NK-92 (cell line): Measurements from ENCODE around the gene NCOR2.

Experiments used
- DNase-seq: peaks from one replicate; lab custom pipeline; 2025; ENCODE audit not compliant: unreplicated experiment; lab: John Stamatoyannopoulos, UW

NCOR2 gene

DNA sequence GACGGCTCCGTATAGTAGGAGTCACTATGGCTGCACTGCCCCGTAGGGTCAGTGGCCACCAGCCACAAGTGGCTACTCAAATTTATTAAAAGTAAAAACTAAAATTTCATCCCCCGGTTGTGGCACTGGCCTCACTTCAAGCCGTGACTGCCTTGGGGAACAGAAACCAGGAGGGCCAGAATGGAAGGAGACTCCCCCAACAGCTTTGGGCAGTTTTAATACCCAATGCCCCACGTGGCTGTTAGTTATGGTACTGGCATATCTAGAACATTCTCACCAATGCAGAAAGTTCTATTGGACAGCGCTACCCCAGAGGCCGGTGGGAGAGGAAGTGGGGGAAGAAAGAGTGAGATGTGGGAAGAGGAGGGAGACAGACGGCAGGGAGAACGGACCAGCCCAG is 6.2 kb downstream of the NCOR2 start:
- DNase-seq, result no peak

DNA sequence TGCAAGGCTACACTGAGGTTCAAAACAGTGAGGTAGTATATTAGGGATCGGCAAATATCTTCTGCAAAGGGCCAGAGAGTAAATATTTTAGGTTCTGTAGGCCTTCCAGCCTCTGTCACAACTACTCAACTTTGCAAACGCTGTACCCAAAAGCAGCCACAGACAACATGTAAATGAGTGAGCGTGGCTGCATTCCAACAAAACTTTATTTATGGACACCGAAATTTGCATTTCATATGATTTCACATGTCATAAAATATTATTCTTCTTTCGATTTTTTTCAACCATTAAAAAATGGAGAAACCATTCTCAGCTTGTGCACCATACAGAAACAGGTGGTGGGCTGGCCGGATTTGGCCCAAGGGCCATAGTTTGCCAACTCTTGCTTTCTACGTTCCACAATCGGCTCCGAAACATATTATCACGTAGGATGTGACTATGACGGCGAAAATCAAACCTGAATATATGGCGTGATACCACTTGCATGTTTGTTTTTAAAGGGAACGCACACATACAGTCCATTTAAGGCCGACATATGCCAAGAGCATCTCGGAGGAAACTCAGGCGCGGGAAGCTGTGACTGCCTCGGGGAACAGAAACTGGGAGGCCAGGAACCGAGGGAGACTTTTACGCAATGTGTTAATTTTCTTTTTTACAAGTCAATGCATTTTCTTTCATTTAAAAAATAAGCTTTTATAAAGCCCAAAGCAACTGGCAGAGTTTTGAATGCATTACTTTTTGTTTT is 7.1 kb downstream of the NCOR2 start:
- DNase-seq, result no peak

DNA sequence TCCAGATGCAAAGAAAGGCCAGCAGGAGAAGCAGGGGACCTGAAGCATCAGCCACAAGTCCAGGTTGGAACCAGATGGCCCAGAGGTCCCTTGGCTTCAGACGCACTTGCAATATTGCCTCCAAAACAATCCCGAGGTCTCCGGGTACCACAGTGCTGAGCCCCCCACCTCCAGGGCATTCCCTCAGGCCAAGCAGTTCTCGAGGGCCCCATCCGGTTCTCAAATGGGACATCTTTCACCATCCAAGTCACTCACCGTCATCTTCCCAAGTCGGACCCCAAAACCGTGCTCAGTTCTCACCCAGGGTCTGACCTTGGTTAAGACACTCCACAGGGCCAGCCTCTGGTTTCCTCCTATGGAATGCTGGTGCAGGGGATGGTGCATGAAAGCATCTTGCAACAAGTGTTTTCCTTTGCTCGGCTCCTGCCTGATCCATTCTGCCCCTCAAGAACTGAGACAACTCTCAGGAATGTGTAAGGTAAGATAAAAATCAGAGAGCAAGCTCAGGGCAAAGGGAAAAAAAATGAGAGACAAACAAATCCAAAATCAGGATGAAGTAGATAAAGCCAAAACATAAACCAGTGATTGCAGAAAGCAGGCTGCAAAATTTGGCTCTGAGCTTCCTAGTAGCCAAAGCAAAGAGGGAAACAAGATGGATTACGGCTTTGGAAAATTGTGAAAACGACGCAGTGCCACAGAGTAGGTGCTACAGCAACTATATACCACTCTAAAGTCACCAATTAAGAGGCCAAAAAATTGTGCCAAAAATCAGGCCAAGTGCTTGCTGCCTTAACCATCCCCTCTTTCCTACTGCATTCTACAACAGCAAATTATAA is 8.0 kb downstream of the NCOR2 start:
- DNase-seq, result no peak

DNA sequence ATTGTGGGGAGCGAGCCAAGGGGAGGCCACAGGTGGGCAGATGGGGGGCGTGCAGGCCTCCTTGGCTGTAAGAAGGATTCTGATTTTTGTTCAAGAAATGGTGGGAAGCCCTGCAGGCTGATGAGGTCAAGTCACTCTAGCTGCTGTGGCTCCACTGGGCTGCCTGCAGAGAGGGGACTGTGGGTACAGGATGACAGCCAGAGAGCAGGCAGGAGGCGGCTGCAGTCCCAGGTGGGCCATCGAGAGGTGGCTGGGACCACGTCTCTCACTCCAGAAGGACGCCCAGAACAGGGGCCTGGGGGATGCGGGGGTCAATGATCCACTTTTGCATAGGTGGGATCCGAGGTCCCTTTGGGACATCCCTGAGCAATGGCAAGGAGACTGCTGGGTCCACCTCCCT is 9.1 kb downstream of the NCOR2 start:
- no peak for DNase-seq

DNA sequence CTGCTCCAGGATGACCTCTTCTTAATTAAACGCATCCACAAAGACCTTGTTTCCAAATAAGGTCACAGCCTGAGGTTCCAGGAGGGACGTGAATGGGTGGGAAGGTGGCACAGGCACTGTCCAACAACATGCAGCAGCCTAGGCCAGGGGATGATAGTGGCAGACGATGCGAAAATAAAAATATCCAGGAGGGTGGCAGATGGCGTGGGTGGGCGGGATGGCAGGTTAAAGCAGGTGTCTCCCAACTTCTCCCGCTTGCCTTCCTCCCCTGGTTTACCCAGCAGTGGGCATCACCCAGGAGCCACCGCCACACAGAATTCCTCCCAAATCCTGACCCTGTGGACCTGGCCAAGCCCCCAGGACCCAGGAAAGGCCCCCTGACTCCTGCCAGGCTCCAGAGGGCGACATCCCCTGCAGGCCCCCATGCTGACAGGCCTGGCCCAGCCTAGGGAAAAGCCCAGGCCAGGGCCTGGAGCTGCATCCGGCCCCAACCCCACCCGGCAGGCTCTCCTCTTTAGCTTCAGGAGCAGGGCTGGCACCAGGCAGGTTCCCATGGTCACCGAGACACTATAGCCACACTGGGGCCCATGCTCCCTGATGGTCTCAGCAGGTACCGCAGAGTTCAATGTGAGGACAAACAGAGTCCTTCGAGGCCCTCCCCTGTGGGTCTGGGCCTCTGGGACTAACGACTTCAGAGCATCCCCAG is 9.7 kb downstream of the NCOR2 start:
- DNase-seq, result no peak

DNA sequence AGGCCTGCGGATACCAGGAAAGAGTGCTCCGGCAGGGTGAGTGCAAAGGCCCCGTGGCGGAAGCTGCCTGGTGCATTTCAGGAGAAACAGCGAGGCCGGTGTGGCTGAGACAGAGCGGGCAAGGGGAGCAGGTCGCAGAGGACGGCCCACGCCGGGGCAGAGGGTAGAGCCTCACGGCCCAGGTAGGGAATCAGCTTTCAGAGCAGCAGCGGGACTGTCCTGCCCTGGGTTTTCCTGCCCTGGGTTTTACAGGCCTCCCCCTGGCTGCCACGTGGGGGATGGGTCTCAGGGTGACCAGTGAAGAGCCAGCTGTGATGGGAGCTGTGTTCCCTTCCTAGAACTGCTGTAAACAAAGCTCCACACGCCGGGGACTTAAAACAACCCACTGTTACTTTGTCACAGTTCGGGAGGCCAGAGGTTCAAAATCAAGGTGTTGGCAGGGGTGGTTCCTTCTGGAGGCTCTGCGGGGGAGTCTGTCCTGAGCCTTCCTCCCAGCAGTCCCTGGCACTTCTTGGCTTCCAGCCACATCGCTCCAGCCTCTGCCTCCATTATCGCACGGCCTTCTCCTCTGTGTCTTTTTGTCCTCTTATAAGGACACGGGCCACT is 10.4 kb downstream of the NCOR2 start:
- no peak for DNase-seq

DNA sequence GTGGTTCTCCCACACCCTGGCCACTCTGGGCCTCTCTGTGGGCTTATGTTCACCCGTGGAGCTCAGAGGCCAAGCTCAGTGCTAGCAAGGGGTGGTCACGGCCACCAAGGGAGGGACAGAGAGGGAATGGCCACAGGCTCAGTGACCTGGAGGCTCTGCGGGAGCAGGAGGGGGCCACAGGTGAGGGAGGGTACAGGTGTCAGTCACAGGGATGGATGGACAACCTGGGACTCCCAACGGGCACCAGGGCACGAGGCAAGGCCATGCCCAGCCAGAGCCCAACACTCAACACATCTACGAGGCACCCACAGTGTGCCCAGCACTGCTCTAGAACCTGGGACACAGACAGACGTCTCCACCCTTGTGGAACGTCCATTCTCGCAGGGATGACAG is 11.3 kb downstream of the NCOR2 start:
- no peak for DNase-seq

DNA sequence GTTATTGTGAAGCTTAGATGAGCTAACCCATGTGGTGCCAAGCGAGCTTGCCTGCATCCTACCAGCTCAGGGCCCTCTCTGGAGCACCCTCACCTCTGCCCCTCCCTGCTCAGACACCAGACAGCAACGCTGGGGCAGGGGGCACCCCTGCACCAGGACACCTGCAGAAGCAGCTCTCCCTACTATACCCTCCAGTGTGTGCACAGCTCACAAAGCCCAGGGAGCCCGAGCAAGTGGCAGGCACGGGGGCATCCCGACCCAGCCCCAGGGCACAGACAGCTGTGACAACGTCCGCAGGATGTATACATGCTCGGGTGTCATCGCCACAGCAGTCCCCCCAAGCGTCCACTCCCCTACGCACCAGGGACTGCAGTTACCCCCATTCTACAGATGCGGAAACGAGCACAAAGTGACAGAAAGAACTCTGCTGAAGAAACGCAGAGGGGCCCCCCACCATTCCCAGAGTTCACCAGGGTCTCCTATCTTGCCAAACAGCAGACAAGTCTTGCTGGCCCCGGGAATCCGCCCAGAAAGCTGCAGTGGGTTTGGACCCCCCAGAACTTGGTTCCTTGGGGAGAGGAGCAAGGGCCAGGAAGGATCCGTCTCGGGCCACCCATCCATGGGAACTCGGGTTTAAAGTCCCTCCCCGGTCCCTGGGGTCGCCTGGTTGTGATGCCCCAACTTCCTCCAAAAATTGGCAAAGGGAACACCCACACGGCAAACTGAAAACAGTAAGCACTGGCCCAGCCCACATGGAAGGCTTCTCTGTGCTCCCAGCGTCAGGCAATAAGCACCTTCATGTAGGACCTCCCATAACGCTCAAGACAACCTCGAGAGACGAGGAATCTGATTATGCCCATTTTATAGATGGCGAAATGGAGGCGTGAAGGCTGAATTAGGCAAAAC is 12.0 kb downstream of the NCOR2 start:
- DNase-seq, result no peak

DNA sequence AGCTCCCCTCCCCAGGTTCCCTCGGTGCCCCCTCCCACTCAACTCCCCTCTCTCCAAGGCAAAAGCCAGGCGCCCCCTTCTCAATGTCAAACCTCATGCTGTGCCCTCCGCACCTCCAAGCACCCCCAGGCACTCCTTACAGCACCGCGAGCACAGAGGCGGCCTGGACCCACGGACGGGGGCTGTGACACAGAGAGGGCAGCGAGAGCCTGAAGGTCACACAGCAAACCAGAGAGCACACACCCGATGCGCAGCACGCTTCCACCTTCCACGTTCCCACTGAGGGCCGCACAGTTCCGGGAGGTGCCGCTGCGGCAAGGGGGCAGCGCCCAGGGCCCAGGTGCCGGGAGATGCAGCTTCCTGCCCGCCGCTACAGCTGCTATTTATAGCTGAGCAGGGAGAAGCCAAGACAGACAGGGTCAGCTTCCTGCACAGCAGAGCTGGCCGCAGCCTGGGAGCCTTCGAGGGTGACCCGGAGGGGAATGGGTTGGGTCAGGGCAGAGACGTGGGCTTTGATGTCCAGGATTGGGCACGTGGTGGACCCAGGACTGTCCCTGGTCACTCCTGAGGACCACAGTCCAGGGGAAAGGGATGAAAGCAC is 12.9 kb downstream of the NCOR2 start:
- no peak for DNase-seq

DNA sequence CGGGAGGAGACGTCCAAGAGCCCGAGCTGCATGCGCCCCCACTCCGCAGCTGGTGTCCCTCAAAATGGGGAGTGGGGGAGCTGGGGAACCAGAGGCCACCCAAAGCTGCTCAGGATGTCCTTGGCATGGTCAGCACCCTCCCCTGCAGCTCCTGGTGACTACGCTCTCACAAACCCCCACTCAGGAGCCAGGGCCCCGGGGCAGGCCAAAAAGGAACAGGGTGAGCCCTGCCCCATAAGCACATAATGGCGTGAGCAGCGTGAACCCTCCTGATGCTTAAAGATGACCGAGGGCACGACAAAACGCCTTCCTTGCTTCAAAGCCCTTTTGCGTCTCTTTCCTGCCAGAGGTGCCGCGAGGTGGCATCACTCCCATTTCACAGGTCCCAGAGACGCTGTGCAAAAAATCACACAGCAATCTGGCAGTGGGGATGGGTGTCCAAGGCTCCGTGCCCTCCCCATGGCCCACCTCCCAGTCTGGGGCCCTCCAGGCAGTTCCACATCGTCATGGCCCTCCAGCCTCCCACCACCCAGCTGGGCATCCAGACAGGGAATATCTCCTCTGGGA is 13.5 kb downstream of the NCOR2 start:
- DNase-seq, result no peak

DNA sequence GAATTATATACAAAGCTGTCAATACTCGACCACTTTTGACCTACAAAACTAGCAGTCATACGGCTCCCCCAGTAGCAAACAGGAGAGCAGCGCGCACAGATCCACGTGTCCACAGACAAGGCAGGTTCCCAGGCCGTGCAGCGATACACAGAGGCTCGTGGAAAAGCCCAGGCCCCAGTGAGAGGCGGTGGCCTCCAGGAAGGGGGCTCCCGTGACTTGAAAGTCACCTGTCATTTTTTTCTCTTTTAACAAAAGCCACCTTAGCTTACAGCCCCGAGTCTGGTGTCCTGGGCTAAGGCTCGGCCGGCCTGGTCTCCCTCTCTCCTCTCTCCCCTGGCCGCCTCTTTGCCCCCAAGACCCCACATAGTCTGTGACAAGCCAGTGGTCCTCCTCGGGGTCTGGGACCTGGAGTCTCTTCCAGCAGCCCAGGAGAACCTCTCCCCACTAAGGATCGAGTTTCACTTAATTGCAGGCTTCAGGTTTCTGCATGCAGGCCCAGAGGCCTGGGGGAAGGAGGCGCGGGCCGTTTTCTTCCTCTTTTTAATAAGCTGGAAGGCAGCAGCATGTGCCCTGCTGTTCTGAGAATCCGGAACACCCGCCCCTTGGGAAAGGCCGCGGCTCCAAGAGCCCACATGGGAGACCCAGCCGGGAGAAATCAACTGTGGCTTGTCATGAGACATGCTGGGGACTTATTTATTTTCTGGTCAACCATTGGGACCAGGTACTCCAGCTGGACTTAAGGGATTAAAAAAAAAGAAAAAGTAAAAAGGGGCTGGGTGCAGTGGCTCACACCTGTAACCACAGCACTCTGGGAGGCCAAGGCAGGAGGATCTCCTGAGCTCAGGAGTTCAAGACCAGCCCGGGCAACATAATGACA is 15.9 kb downstream of the NCOR2 start:
- no peak for DNase-seq

DNA sequence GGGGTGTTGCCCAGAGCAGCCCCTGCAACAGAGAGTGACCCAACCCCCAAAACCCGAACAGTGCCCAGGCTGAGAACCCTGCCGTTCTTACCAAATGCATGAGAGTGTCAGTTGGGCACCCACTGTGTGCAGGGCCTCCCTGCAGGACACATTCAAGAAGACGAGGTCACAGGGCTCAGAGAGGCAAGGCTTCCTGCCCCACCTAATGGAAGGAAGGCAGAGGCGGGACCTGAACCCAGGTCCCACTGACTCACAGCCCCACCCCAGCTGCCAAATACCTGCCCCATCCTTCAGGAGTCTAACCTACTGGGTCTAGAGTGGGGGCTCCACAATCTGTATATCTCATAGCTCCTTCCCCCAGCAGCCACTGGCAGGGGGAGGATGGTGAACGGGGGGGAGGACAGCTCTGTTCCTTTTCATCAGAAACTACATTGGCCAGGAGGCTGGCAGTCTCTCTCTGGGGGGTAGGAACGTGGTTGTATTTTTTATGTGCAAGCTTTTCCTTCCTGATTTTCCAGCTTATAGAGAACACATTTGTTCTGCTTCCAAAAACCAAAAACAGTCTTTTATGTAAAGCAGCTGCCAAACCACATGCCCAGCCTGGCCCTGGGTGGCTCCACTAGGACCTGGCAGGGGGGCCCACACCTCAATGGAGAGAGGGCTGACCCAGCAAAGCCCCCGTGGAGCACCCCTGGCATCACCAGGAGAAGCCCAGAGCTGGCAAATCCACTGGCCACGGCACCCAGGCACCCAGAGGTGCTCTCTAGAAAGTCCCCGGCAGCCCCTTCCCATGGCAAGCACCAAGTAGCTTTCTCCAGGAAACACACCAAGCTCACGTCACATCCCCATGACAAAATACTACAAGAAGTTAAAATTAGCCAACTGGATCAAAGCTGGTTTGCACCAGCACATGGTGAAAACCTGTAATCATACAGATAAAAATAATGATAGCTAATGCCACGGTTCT is 17.0 kb downstream of the NCOR2 start:
- DNase-seq, result no peak

DNA sequence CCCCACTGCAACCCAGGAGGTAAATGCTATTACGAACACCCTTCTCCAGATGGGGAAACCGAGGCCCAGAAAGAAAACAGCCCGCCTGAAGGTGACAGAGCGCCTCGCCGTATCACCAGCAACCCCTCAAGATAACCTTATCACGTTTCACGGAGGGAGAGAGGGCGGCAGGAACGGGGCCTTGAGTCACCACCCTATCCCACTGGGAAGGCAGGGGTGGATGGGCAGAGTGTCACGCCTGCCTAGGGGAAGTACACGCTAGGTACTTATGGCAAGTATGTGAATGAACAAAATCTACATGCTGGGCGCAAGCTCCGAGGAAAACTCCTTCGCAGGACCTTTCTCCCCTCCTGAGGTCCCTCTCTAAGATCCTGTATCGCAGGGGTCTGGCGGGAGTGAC is 17.8 kb downstream of the NCOR2 start:
- DNase-seq, result no peak

DNA sequence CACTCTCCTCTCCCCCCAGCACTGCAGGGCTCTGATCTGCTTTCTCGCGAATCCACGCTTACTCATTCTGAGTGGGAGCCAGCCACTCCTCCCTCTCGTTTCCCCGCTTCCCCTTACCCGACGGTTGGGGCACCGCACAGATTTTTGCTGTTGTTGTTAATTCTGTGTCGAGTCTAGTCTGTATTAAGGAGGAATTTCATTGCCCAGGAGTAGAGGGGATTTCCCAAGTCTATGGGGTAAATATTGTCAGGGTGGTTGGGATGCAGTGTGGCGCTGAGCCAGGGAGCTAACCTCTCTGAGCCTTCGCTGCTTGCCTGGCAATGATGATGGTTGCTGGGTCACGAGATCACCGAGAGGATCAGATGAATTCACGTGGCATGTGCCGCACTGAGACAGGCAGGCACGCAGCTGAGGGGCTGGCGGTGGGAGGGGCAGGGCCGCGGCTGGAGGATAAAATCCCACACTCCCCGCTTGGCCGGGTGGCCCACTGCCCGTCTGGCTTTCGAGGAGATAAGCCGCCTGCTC is 18.5 kb downstream of the NCOR2 start:
- DNase-seq, result no peak

DNA sequence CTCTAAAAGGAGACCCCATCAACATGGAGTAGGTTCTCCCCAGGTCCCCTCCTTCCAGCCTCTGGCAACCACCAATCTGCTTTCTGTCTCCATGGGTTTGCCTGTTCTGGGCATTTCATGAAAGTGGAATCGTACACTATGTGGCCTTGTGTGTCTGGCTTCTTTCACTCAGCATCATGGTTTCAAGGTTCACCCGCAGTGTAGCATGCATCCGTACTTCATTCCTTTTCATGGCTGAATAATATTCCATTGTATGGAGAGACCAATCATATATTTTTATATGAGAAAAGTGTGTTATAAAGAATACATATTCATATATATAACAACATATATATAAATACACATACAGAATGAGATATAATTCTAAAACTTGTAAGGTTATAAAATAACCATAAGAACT is 19.8 kb downstream of the NCOR2 start:
- no peak for DNase-seq

DNA sequence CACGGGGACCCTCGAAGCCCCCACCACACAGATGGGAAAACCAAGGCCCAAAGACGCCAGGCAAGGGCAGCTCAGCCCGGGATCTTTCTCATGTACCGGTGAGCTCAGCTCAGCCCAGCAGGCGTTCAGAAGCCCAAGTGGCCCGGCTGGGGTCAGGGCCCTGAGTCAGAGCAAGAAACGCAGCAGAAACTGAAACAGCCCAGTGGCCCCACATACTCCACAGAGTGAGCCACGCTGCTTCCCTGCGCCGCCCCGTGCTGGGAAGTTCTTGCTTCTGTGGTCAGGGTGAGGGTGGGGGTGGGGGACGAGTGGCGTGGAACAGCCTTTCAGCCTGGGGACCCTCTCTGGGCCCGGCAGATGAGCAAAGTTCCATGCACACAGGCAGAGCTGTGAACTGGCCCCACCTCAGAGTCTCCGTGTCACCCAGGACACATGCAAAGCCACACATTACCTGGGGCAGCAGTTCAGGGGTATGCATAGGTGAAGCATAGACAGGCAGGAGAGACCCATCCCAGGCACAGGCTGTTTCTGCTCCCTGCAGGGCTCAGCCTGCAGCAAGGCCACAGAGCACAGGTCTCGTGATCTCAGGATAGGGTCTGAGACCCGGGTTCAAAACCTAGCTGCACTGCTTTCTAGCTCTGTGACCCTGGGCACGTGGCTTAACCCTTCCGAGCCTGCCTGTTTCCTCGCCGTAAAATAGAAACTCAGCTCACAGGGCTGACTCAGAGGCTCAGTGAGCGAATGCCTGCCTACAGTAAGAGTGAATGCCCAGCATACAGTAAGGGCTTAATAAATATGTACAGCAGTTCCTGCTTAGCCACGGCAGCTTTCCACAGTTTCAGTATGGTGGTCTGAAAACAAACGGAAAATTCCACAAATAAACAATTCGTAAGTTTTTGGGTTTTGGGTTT is 21.6 kb downstream of the NCOR2 start:
- no peak for DNase-seq
